Right lobe of liver (tissue), 6 donors: ENCODE results near the gene B4GALT4. TPM values are rescaled to one million over a fixed set of nuclear protein-coding genes. Genes with fewer than 3 reads are reported as not detected.
A peak's percentile ranks its signal among the peaks of the same experiment; 100 is the strongest.

Source experiments
- ATAC-seq, 4 donors: fragments of 200-7000 bp; cut with Tn5 transposase; one replicate each; pipeline ENCODE4 v1.9.1; 2020; ENCODE audit warnings: mild to moderate bottlenecking in 4 of 4, moderate library complexity in 4 of 4
- DNase-seq, 3 donors: peaks; one replicate each; pipeline ENCODE4 v3.0.0-alpha.2; 2020
- H3K27ac ChIP-seq, 3 donors: fragments of 200-600 bp; one replicate each; pipeline ENCODE4 v1.8.0; 2022
- H3K27me3 ChIP-seq, 2 donors: fragments of 200-600 bp; one replicate each; pipeline ENCODE4 v1.8.0; 2022
- H3K36me3 ChIP-seq, 4 donors: fragments of 200-600 bp; sonication (generic) in 1 of 4; one replicate each; pipeline versions ENCODE4 v1.5.1 to v1.8.0; 2017 to 2022; ENCODE audit warnings: control low read depth in 1 of 4
- H3K4me1 ChIP-seq, 4 donors: fragments of 200-600 bp; sonication (generic) in 1 of 4; one replicate each; pipeline versions ENCODE4 v1.5.1 to v1.8.0; 2017 to 2022; ENCODE audit warnings: control low read depth in 1 of 4
- H3K4me3 ChIP-seq, 3 donors: fragments of 200-600 bp; one replicate each; pipeline ENCODE4 v1.8.0; 2022
- H3K9me3 ChIP-seq, 4 donors: fragments of 200-600 bp; sonication (generic) in 1 of 4; one replicate each; pipeline versions ENCODE4 v1.5.1 to v1.8.0; 2017 to 2022; ENCODE audit warnings: control low read depth in 1 of 4
- POLR2A ChIP-seq: fragments of 450-650 bp; IDR thresholded peaks from one replicate; pipeline ENCODE4 v1.6.1; 2017; ENCODE audit warnings: antibody characterized with exemption, mild to moderate bottlenecking
- WGBS: methylation state at CpG from one replicate; pipeline ENCODE4 v1.1.6; 2018; ENCODE audit warnings: low coverage, low lambda C conversion rate; ENCODE audit not compliant: insufficient coverage; ENCODE audit errors: missing lambda C conversion rate; 5-methylcytosine and 5-hydroxymethylcytosine counted together
- intact Hi-C, 2 donors: fragments of 100-400 bp; cut with DNase I; formaldehyde crosslinking; loops; one replicate each; pipeline versions ENCODE4 v1.11.2 to v1.14.1; 2022
- total RNA-seq, 6 experiments: library from RNA; depleted of rRNA in 2 of 6; stranded (reverse); fragments of >200 nt in 2 of 6; fragmentation: NEBNext Ultra II Directional in 3 of 6; extraction: Animal tissue kit (Norgen Biotek cat#: 25700) in 3 of 6; gene quantifications; one replicate each; pipeline versions ENCODE4 v1.1.0 to v1.2.4, GENCODE V29; 2016 to 2023
- TF ChIP-seq, protein P1 (sequence below), 4 donors: fragments of 200-600 bp in 3 of 4; fragments of 450-650 bp in 1 of 4; IDR thresholded peaks; one replicate each; pipeline versions ENCODE4 v1.5.1 to v1.8.0; 2016 to 2022; ENCODE audit warnings: antibody characterized with exemption in 4 of 4, mild to moderate bottlenecking in 2 of 4
- donor health status: DM: no; HTN: yes; CAD: no.
- donor health status: DM: no; HTN: no; CAD: no.
- donor health status: DM: no; HTN: no; CAD: no.
- donor health status: DM: no; HTN: yes; CAD: no.
- donor health status: DM: no; HTN: yes; CAD: no.

The B4GALT4 gene
- total RNA-seq, 6 experiments from 2014 or later = 7.8 to 10.9 (median 8.9) TPM

- no peaks in the 10 kb centered on the region for H3K27me3 ChIP-seq
- H3K4me1 ChIP-seq = no peaks in the 10 kb centered on the region
- no peak for DNase-seq
- no peak overlapping the region for H3K27ac ChIP-seq
- no peak overlapping the region for H3K4me3 ChIP-seq
- TF ChIP-seq, protein P1, sequence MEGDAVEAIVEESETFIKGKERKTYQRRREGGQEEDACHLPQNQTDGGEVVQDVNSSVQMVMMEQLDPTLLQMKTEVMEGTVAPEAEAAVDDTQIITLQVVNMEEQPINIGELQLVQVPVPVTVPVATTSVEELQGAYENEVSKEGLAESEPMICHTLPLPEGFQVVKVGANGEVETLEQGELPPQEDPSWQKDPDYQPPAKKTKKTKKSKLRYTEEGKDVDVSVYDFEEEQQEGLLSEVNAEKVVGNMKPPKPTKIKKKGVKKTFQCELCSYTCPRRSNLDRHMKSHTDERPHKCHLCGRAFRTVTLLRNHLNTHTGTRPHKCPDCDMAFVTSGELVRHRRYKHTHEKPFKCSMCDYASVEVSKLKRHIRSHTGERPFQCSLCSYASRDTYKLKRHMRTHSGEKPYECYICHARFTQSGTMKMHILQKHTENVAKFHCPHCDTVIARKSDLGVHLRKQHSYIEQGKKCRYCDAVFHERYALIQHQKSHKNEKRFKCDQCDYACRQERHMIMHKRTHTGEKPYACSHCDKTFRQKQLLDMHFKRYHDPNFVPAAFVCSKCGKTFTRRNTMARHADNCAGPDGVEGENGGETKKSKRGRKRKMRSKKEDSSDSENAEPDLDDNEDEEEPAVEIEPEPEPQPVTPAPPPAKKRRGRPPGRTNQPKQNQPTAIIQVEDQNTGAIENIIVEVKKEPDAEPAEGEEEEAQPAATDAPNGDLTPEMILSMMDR (IDR thresholded peaks at IDR 0.05) = no peak
- TF ChIP-seq POLR2A = no peak
- H3K36me3 ChIP-seq = no peaks in the 10 kb centered on the region
- peak in 1 of 4 donors; percentile 69 for ATAC-seq
- WGBS = 58% methylated on average over 7 of the region's 7 CpGs
- H3K9me3 ChIP-seq = no peaks in the 10 kb centered on the region
- intact Hi-C loops = no loop called here
These were observed 55.7 kb downstream of the B4GALT4 start for GRCh38 chr3:119184796-119185570.

DNA sequence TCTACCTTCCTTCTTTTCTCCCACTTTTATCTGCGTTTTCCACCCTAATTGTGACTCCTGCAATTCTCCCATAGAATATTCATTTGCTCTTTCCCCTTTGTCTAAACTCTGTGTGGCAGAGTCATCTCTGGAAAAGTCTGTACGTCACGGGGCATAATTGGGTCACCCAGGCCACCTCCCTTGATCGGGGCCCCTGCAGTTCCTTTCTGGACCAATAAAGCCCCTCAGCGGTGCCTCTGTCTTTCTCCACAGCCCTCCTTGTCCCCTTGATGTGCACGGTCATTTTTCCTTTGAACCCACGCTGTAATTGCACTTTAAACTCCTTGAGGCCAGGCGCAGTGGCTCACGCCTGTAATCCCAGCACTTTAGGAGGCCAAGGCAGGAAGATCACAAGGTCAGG is 56.6 kb downstream of the B4GALT4 start:
- DNase-seq = no peak
- no peaks in the 10 kb centered on the region for H3K4me1 ChIP-seq
- TF ChIP-seq, protein P1 (IDR thresholded peaks at IDR 0.05) = no peak
- TF ChIP-seq POLR2A = no peak
- intact Hi-C loops = no loop called here
- no peak for ATAC-seq
- H3K9me3 ChIP-seq = no peaks in the 10 kb centered on the region
- no peaks in the 10 kb centered on the region for H3K27me3 ChIP-seq
- H3K36me3 ChIP-seq = no peaks in the 10 kb centered on the region
- H3K27ac ChIP-seq = no peak overlapping the region
- 77% methylated on average over 9 of the region's 9 CpGs for WGBS
- no peak overlapping the region for H3K4me3 ChIP-seq

GRCh38 chr3:119181765-119182164 is 58.9 kb downstream of the B4GALT4 start:
- peak in 1 of 4 donors; percentile 14 for ATAC-seq
- Histone ChIP-seq H3K4me1 (no peaks in the 10 kb centered on the region), H3K36me3 (no peaks in the 10 kb centered on the region), H3K4me3 (no peak overlapping the region), H3K27me3 (no peaks in the 10 kb centered on the region), H3K9me3 (no peaks in the 10 kb centered on the region), H3K27ac (no peak overlapping the region)
- no peak for TF ChIP-seq POLR2A
- TF ChIP-seq, protein P1 (IDR thresholded peaks at IDR 0.05) = no peak
- DNase-seq = no peak
- 79% methylated on average over 3 of the region's 3 CpGs for WGBS
- intact Hi-C loops = no loop called here

GRCh38 chr3:119177321-119177720 is 63.4 kb downstream of the B4GALT4 start:
- Histone ChIP-seq H3K27ac (no peak overlapping the region), H3K27me3 (no peaks in the 10 kb centered on the region), H3K36me3 (no peaks in the 10 kb centered on the region), H3K4me3 (no peak overlapping the region), H3K9me3 (no peaks in the 10 kb centered on the region), H3K4me1 (no peaks in the 10 kb centered on the region)
- WGBS = 70% methylated on average over 4 of the region's 4 CpGs
- TF ChIP-seq, protein P1 (IDR thresholded peaks at IDR 0.05) = no peak
- TF ChIP-seq POLR2A = no peak
- intact Hi-C loops = no loop called here
- ATAC-seq (no peak), DNase-seq (no peak)
